Kidney (tissue), 14 donors: Measurements from ENCODE around the gene TCF4. TPM values are rescaled to one million over a fixed set of nuclear protein-coding genes. Genes with fewer than 3 reads are reported as not detected.

Experiments
- DNase-seq, 5 donors: peaks; one replicate each; pipeline ENCODE4 v3.0.0-alpha.2; 2013 to 2020
- FAIRE-seq: peaks from 2 replicates; lab custom pipeline; 2012; peaks lifted over from hg19 to GRCh38; lab: Jason Lieb, UNC
- H3K27ac ChIP-seq, 2 donors: one replicate each; pipeline ENCODE4 v1.7.0; 2013; ENCODE audit warnings: low read depth in 2 of 2, low read length in 2 of 2, inconsistent platforms in 1 of 2
- H3K27me3 ChIP-seq: one replicate; pipeline ENCODE4 v1.7.1; 2013; ENCODE audit warnings: low read length, inconsistent platforms; ENCODE audit not compliant: control insufficient read depth, insufficient read depth
- H3K36me3 ChIP-seq, 3 donors: one replicate each; pipeline versions ENCODE4 v1.7.0 to v1.7.1; 2013; ENCODE audit warnings: low read length in 3 of 3, control low read depth in 1 of 3, inconsistent platforms in 1 of 3; ENCODE audit not compliant: insufficient read depth in 3 of 3, control insufficient read depth in 2 of 3
- H3K4me1 ChIP-seq, 3 donors: one replicate each; pipeline versions ENCODE4 v1.7.0 to v1.7.1; 2013; ENCODE audit warnings: low read length in 3 of 3, inconsistent platforms in 1 of 3, low read depth in 1 of 3; ENCODE audit not compliant: control insufficient read depth in 2 of 3, insufficient read depth in 2 of 3
- H3K4me3 ChIP-seq, 3 donors: one replicate each; pipeline versions ENCODE4 v1.7.0 to v1.8.1; 2013; ENCODE audit warnings: low read length in 3 of 3, control low read depth in 1 of 3, inconsistent platforms in 1 of 3
- H3K9ac ChIP-seq, 3 donors: one replicate each; pipeline versions ENCODE4 v1.7.0 to v1.7.1; 2013; ENCODE audit warnings: low read length in 3 of 3, control low read depth in 1 of 3, inconsistent platforms in 1 of 3
- H3K9me3 ChIP-seq, 3 donors: one replicate each; pipeline versions ENCODE4 v1.7.0 to v1.7.1; 2013; ENCODE audit warnings: low read length in 3 of 3, control low read depth in 1 of 3, inconsistent platforms in 1 of 3; ENCODE audit not compliant: control insufficient read depth in 2 of 3, insufficient read depth in 1 of 3
- intact Hi-C: fragments of 100-400 bp; cut with DNase I; formaldehyde crosslinking; loops from one replicate; pipeline ENCODE4 v1.11.1; 2022
- polyA plus RNA-seq: library from polyadenylated mRNA; stranded (reverse); fragments of 350-450 nt; fragmentation: Illumina TruSeq; extraction: RNeasy Lipid Tissue Mini Kit (QIAGEN cat#74804); gene quantifications from one replicate; pipeline ENCODE4 v1.2.3, GENCODE V29; 2014; ENCODE audit warnings: low read depth, low replicate concordance; ENCODE audit not compliant: insufficient read depth
- total RNA-seq: library from RNA; stranded (reverse); fragmentation: NEBNext Ultra II Directional; extraction: Animal tissue kit (Norgen Biotek cat#: 25700); gene quantifications from one replicate; pipeline ENCODE4 v1.2.1, GENCODE V29; 2021
- TF ChIP-seq, protein P1 (sequence below): IDR thresholded peaks from 3 replicates; pipeline ENCODE4 v1.5.1; 2012; ENCODE audit warnings: mild to moderate bottlenecking, moderate library complexity, borderline replicate concordance; ENCODE audit not compliant: insufficient read depth; ENCODE audit errors: extremely low read depth
- donor health status: control.
- donor health status: control.
- donor health status: control.
- donor health status: control.
- donor health status: control.
- donor health status: DM: yes; HTN: yes; CAD: no.
- donor health status: Normal renal cell carcinoma (clear cell type).

Gene TCF4
- total and polyA plus RNA-seq, 2 donors from 2014 or later, result 4.4 to 60.3 TPM

DNA sequence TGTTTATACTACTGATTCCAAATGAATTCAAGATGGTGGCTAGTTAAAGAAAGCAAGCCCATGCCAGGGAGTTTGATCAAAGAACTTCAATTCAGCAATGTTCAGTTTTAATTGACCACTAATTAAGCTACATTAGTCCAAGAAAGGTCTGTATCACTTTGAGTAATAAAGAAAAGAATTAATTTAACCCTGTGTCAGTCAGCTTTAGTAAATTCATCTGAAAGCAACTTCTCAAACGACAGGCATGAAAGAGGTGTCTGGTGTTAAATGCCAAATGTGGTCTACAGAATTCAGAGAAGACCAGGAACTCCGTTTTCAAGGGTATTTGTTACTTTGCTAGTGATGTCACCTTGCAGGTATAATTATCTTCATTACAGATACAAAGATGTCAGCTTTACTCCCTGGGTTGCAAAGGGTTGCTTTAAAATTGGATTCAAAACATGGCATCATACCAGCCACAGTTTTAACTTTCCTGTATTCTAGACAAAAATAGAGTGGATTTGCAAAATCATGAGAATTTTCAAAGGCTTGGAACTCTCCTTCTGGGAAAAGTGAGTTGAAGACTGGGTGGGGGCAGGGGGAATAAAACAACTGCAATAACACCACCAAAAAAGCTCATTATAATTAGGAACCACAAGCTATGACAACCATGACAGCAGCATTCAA lies 281.5 kb downstream of the TCF4 start:
- no peak overlapping the region for H3K27ac ChIP-seq
- TF ChIP-seq, protein P1, sequence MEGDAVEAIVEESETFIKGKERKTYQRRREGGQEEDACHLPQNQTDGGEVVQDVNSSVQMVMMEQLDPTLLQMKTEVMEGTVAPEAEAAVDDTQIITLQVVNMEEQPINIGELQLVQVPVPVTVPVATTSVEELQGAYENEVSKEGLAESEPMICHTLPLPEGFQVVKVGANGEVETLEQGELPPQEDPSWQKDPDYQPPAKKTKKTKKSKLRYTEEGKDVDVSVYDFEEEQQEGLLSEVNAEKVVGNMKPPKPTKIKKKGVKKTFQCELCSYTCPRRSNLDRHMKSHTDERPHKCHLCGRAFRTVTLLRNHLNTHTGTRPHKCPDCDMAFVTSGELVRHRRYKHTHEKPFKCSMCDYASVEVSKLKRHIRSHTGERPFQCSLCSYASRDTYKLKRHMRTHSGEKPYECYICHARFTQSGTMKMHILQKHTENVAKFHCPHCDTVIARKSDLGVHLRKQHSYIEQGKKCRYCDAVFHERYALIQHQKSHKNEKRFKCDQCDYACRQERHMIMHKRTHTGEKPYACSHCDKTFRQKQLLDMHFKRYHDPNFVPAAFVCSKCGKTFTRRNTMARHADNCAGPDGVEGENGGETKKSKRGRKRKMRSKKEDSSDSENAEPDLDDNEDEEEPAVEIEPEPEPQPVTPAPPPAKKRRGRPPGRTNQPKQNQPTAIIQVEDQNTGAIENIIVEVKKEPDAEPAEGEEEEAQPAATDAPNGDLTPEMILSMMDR, result no peak
- no peaks in the 10 kb centered on the region for H3K36me3 ChIP-seq
- H3K9ac ChIP-seq, result no peak overlapping the region
- DNase-seq (no peak), FAIRE-seq (no peak)
- H3K4me1 ChIP-seq, result no peaks in the 10 kb centered on the region
- no peaks in the 10 kb centered on the region for H3K27me3 ChIP-seq
- no peaks in the 10 kb centered on the region for H3K9me3 ChIP-seq
- no peak overlapping the region for H3K4me3 ChIP-seq
- intact Hi-C loops, result no loop called here

DNA sequence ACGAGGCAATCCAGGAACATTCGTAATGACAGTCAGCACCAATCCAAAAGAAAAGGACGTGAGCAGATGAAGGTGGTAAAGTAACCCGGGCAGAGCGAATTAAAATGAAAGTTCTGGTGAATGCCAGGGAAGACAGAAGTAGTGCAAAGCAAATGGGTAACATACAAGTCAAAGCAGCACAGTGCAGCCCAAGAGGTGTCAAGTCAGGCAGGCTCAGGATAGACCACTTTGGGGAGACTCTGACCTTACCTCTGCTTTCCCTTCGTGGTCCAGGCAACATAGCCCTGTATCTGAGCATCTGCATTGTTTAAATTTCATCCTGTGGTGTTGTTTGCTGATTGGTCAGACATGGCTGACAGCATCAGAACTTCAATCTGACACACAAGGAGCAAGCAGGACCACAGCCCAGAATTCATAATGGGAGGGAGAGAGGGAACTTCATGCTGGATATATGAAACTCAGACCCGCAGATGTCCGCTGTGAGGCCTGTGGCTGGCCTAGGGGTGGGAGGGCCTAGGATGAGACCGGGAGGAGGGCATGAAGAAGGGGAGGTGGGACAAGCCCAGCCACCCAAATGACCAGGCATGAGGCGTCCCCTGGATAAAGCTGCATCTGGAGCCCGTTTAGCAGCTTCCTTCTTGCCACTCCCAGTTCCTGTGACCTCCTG lies 285.7 kb downstream of the TCF4 start:
- TF ChIP-seq, protein P1, result no peak
- Histone ChIP-seq H3K4me3 (no peak overlapping the region), H3K9ac (no peak overlapping the region), H3K27me3 (no peaks in the 10 kb centered on the region), H3K4me1 (peaks cover 0 to 5% (median 0%) of the 10 kb centered on the region in 3 donors), H3K36me3 (no peaks in the 10 kb centered on the region), H3K27ac (no peak overlapping the region), H3K9me3 (no peaks in the 10 kb centered on the region)
- intact Hi-C loops, result no loop called here
- DNase-seq (peak in 2 of 5 donors; percentile 7 to 31), FAIRE-seq (no peak)

DNA sequence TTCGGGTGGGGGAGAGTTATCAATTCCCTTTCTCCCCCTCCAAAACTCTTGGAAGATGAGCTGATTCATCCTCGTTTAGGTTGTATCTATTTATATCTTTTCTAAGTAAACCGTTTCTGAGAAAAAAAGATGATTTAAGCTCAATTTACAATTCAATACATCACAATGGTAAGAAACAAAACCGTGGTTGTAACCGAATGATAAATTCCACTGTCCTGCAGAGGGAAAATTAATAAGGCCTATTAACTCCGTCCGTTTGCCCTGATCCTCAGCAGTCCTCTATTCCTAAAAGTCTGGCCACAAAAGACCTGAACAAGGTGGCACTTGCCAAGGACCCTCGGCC lies 286.2 kb downstream of the TCF4 start:
- no peaks in the 10 kb centered on the region for H3K9me3 ChIP-seq
- intact Hi-C loops, result no loop called here
- DNase-seq (no peak), FAIRE-seq (no peak)
- no peak overlapping the region for H3K9ac ChIP-seq
- no peaks in the 10 kb centered on the region for H3K27me3 ChIP-seq
- H3K4me3 ChIP-seq, result no peak overlapping the region
- peaks cover 0 to 5% (median 0%) of the 10 kb centered on the region in 3 donors for H3K4me1 ChIP-seq
- TF ChIP-seq, protein P1, result no peak
- H3K36me3 ChIP-seq, result no peaks in the 10 kb centered on the region
- no peak overlapping the region for H3K27ac ChIP-seq
